ENCODE results near the gene RAVER1.

- TF ChIP-seq POLR2A (IDR thresholded peaks at IDR 0.05), result no peak
- no peak for TF ChIP-seq CTCF (IDR thresholded peaks at IDR 0.05)
Measured at GRCh38 chr19:10289836-10290356, 43.4 kb downstream of the RAVER1 start, which contains the start of gene ICAM5.
